Heart left ventricle (tissue), 16 donors: Measurements from ENCODE around the gene DUS4L. TPM values are rescaled to one million over a fixed set of nuclear protein-coding genes. Genes with fewer than 3 reads are reported as not detected.

Experiments
- ATAC-seq, 4 donors: fragments of 200-7000 bp; cut with Tn5 transposase; one replicate each; pipeline ENCODE4 v1.9.1; 2020 to 2022; ENCODE audit warnings: moderate library complexity in 4 of 4, mild to moderate bottlenecking in 3 of 4, moderate number of reproducible peaks in 1 of 4
- DNase-seq, 5 donors: peaks; one replicate each; pipeline ENCODE4 v3.0.0-alpha.2; 2020
- H3K27ac ChIP-seq, 12 donors: fragments of 200-600 bp; sonication (generic) in 4 of 12; one replicate each; pipeline versions ENCODE4 v1.5.0 to v1.8.0; 2016 to 2022; ENCODE audit warnings: mild to moderate bottlenecking in 2 of 12
- H3K27me3 ChIP-seq, 9 donors: fragments of 200-600 bp; sonication (generic) in 2 of 9; one replicate each; pipeline versions ENCODE4 v1.5.1 to v1.8.0; 2016 to 2022; ENCODE audit warnings: mild to moderate bottlenecking in 3 of 9
- H3K36me3 ChIP-seq, 9 donors: fragments of 200-600 bp; sonication (generic) in 2 of 9; one replicate each; pipeline versions ENCODE4 v1.5.0 to v1.8.0; 2018 to 2022; ENCODE audit warnings: mild to moderate bottlenecking in 2 of 9
- H3K4me1 ChIP-seq, 12 donors: fragments of 200-600 bp; sonication (generic) in 4 of 12; one replicate each; pipeline versions ENCODE4 v1.5.0 to v1.8.0; 2016 to 2022; ENCODE audit warnings: mild to moderate bottlenecking in 3 of 12
- H3K4me3 ChIP-seq, 12 donors: fragments of 200-600 bp; sonication (generic) in 4 of 12; one replicate each; pipeline versions ENCODE4 v1.5.0 to v1.8.0; 2017 to 2022; ENCODE audit warnings: mild to moderate bottlenecking in 9 of 12, moderate library complexity in 4 of 12
- H3K9me3 ChIP-seq, 12 donors: fragments of 200-600 bp; sonication (generic) in 4 of 12; one replicate each; pipeline versions ENCODE4 v1.5.0 to v1.8.0; 2016 to 2022; ENCODE audit warnings: mild to moderate bottlenecking in 1 of 12
- CTCF ChIP-seq, 12 donors: fragments of 200-600 bp; sonication (generic) in 4 of 12; IDR thresholded peaks; one replicate each; pipeline versions ENCODE4 v1.5.0 to v1.8.0; 2018 to 2022; ENCODE audit warnings: antibody characterized with exemption in 12 of 12, mild to moderate bottlenecking in 5 of 12
- POLR2A ChIP-seq, 2 donors: fragments of 450-650 bp; IDR thresholded peaks; one replicate each; pipeline ENCODE4 v1.6.1; 2017; ENCODE audit warnings: antibody characterized with exemption in 2 of 2, mild to moderate bottlenecking in 2 of 2, moderate library complexity in 2 of 2
- WGBS, 4 donors: extraction: QIAGEN DNeasy Blood & Tissue Kit in 2 of 4; methylation state at CpG; one replicate each; pipeline versions ENCODE4 v1.1.5 to v1.1.7; 2013 to 2018; 5-methylcytosine and 5-hydroxymethylcytosine counted together
- intact Hi-C, 10 donors: fragments of 100-400 bp; cut with DNase I; formaldehyde crosslinking; loops; one replicate each; pipeline versions ENCODE4 v1.11.1 to v1.14.2; 2022
- polyA plus RNA-seq, 2 donors: library from polyadenylated mRNA; stranded (reverse); fragments of 200-250 nt; gene quantifications; one replicate each; pipeline ENCODE4 v1.2.3, GENCODE V29; 2013
- total RNA-seq, 9 donors: library from RNA; depleted of rRNA in 2 of 9; stranded (reverse); fragments of >200 nt in 2 of 9; fragmentation: NEBNext Ultra II Directional in 3 of 9; extraction: Animal tissue kit (Norgen Biotek cat#: 25700) in 3 of 9; gene quantifications; one replicate each; pipeline versions ENCODE4 v1.1.0 to v1.2.4, GENCODE V29; 2016 to 2023
- donor health status: ischemic (EF 13 %, LVEDD 7.1; RV severe dilation, severe dysfunction).
- donor health status: healthy with polysubstance abuse.
- donor health status: DM: no; HTN: yes; CAD: no.
- donor health status: DM: no; HTN: no; CAD: no.
- donor health status: ischemic (EF 25% LVEDD 6.9; RV normal size, moderate dysfunction).
- donor health status: ischemic (EF 25% LVEDD 5.7; RV mildly dilated, moderate dysfunction).
- donor health status: healthy.
- donor health status: DM: yes; HTN: yes; CAD: no.
- donor health status: ischemic (EF 35%, LVEDD 5.7; RV mildly dilated, moderate dysfunction).
- donor health status: nonischemic (EF 11% LVEDD 7.7; RV severe dilation, severe dysfunction).
- donor health status: DM: yes; HTN: yes; CAD: no.
- donor health status: PGD.
- donor health status: ischemic (EF 29% LVEDD 5.4; RV normal size, mild dysfunction).
- donor health status: nonischemic (EF 23%, LVEDD 6.1; RV moderate dilation, normal function).

Gene DUS4L
- total and polyA plus RNA-seq, 11 donors: 4.5 to 11.7 (median 8.7) TPM

GRCh38 chr7:107615910-107616680, 52.3 kb downstream of the DUS4L start:
- Histone ChIP-seq H3K4me1 (peaks cover 0 to 10% (median 0%) of the 10 kb centered on the region in 12 donors), H3K27ac (no peak overlapping the region), H3K36me3 (peaks cover 0 to 88% (median 64%) of the 10 kb centered on the region in 9 donors), H3K27me3 (no peaks in the 10 kb centered on the region), H3K4me3 (no peak overlapping the region), H3K9me3 (no peaks in the 10 kb centered on the region)
- WGBS, 4 donors: 86 to 97% (median 95%) methylated on average over 4 of the region's 4 CpGs
- no peak for TF ChIP-seq CTCF (IDR thresholded peaks at IDR 0.05)
- TF ChIP-seq POLR2A (IDR thresholded peaks at IDR 0.05): no peak
- ATAC-seq (no peak), DNase-seq (no peak)
- intact Hi-C loops: no loop called here

- no peaks in the 10 kb centered on the region for H3K9me3 ChIP-seq
- peak overlapping the region in 1 of 12 donors; percentile 1 for H3K27ac ChIP-seq
- H3K27me3 ChIP-seq: no peaks in the 10 kb centered on the region
- 65 to 69% (median 65%) methylated on average over 1 of the region's 1 CpG for WGBS, 4 donors
- ATAC-seq (peak in 3 of 4 donors; percentile 30 to 65 (median 60)), DNase-seq (no peak)
- H3K4me3 ChIP-seq: no peak overlapping the region
- TF ChIP-seq POLR2A (IDR thresholded peaks at IDR 0.05): no peak
- no peak for TF ChIP-seq CTCF (IDR thresholded peaks at IDR 0.05)
- H3K36me3 ChIP-seq: peaks cover 0 to 70% (median 26%) of the 10 kb centered on the region in 9 donors
- intact Hi-C loops: no loop called here
- H3K4me1 ChIP-seq: peaks cover 0 to 12% (median 0%) of the 10 kb centered on the region in 12 donors
Observed at GRCh38 chr7:107622429-107622828, 58.7 kb downstream of the DUS4L start.

- Histone ChIP-seq H3K4me1 (peaks cover 0 to 12% (median 0%) of the 10 kb centered on the region in 12 donors), H3K9me3 (no peaks in the 10 kb centered on the region), H3K4me3 (no peak overlapping the region), H3K27ac (peak overlapping the region in 1 of 12 donors; percentile 1), H3K36me3 (peaks cover 0 to 66% (median 21%) of the 10 kb centered on the region in 9 donors), H3K27me3 (no peaks in the 10 kb centered on the region)
- intact Hi-C loops: no loop called here
- no peak for TF ChIP-seq CTCF (IDR thresholded peaks at IDR 0.05)
- TF ChIP-seq POLR2A (IDR thresholded peaks at IDR 0.05): no peak
- 48 to 64% (median 58%) methylated on average over 2 of the region's 2 CpGs for WGBS, 4 donors
- ATAC-seq (no peak), DNase-seq (no peak)
Observed at GRCh38 chr7:107622894-107623293, 59.1 kb downstream of the DUS4L start.

- H3K9me3 ChIP-seq: no peaks in the 10 kb centered on the region
- H3K36me3 ChIP-seq: peaks cover 0 to 28% (median 11%) of the 10 kb centered on the region in 9 donors
- DNase-seq: no peak
- H3K4me3 ChIP-seq: no peak overlapping the region
- TF ChIP-seq CTCF (IDR thresholded peaks at IDR 0.05) (no peak), POLR2A (IDR thresholded peaks at IDR 0.05) (no peak)
- no peak for ATAC-seq
- intact Hi-C loops: no loop called here
- H3K27me3 ChIP-seq: no peaks in the 10 kb centered on the region
- H3K4me1 ChIP-seq: peaks cover 0 to 8% (median 0%) of the 10 kb centered on the region in 12 donors
- no peak overlapping the region for H3K27ac ChIP-seq
- 94 to 98% (median 98%) methylated on average over 4 of the region's 4 CpGs for WGBS, 4 donors
Observed at GRCh38 chr7:107627002-107627401, 63.2 kb downstream of the DUS4L start.

Other genes with a start within 250 kb of the DUS4L start
- gene GPR22, start 93.9 kb upstream of the DUS4L start, total RNA-seq: 10 to 100 TPM in 8 of 9 donors, 1 to 10 TPM in 1; 7.0 to 59.8 (median 41.9) TPM
- gene GPR22, start 93.9 kb upstream of the DUS4L start, polyA plus RNA-seq: 10 to 100 TPM in 1 of 2 donors, 1 to 10 TPM in 1; 9.0 to 33.5 TPM
- gene COG5, start 51 bp upstream of the DUS4L start, total RNA-seq: 10 to 100 TPM; 30.3 to 61.6 (median 53.8) TPM
- gene COG5, start 51 bp upstream of the DUS4L start, polyA plus RNA-seq: 10 to 100 TPM in 1 of 2 donors, 1 to 10 TPM in 1; 9.4 to 25.0 TPM
- 100 to 1,000 TPM in 8 of 9 donors, 10 to 100 TPM in 1; 96.2 to 241 (median 117) TPM for gene BCAP29, start 16.3 kb downstream of the DUS4L start, total RNA-seq
- gene BCAP29, start 16.3 kb downstream of the DUS4L start, polyA plus RNA-seq: 100 to 1,000 TPM in 1 of 2 donors, 10 to 100 TPM in 1; 42.5 to 157 TPM
- gene SLC26A4, start 96.9 kb downstream of the DUS4L start, total RNA-seq: 1 to 10 TPM in 3 of 9 donors, under 1 TPM in 6; 0.19 to 1.8 (median 0.45) TPM
- under 1 TPM; 0.21 to 0.30 TPM for gene SLC26A4, start 96.9 kb downstream of the DUS4L start, polyA plus RNA-seq
- 10 to 100 TPM; 17.1 to 39.8 (median 24.3) TPM for gene CBLL1, start 180.2 kb downstream of the DUS4L start, total RNA-seq
- gene CBLL1, start 180.2 kb downstream of the DUS4L start, polyA plus RNA-seq: 10 to 100 TPM in 1 of 2 donors, 1 to 10 TPM in 1; 5.0 to 11.3 TPM
- under 1 TPM in 1 of 9 donors, not detected in 8; 0.35 TPM for gene SLC26A3, start 239.3 kb downstream of the DUS4L start, total RNA-seq
- under 1 TPM in 1 of 2 donors, not detected in 1; 0.10 TPM for gene SLC26A3, start 239.3 kb downstream of the DUS4L start, polyA plus RNA-seq